ENCODE results near the gene AFG1L. TPM values are rescaled to one million over a fixed set of nuclear protein-coding genes. Genes with fewer than 3 reads are reported as not detected.
A peak's percentile ranks its signal among the peaks of the same experiment; 100 is the strongest.

The AFG1L gene
- polyA plus RNA-seq, 1 of the 3 experiments (the other 2 are of a cell fraction): 0.71 TPM

DNA sequence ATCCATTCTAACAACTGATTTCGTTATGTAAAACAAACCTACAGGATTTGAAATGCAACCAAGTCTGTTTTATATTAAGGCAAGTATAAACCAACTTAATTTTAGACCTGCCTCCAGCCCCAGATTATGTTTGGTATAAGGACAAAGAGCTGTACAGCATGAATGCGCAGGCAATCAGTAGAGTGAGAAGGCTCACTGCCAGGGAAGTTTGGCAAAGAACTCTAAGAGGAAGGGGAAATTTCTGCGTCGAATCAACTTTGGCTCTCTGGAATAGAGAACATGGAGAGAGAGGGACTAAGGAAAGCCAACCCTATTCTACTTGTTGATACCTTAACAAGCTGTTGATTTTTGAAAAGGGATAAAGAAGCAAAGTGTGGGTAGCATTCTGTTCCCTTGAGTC lies 168.9 kb downstream of the AFG1L start:
- Histone ChIP-seq H4K20me1 (ENCODE audit: insufficient read depth) (no peaks in the 10 kb centered on the region), H3F3A (replicated peaks; ENCODE audit: insufficient read depth) (peaks cover 6% of the 10 kb centered on the region), H2AFZ (ENCODE audit: low read depth) (no peak overlapping the region), H3K4me3 (ENCODE audit: low read depth in 2 of 2, low read length in 1 of 2) (no peak overlapping the region), H3K4me2 (no peak overlapping the region), H3K27me3 (ENCODE audit: insufficient read depth) (no peaks in the 10 kb centered on the region), H3K27ac (ENCODE audit: low read depth in 2 of 2, low read length in 1 of 2) (no peak overlapping the region), H3K9me2 (no peaks in the 10 kb centered on the region), H3K9me3 (no peaks in the 10 kb centered on the region), H3K36me3 (replicated peaks in 1 of 2; ENCODE audit: control insufficient read depth in 1 of 2, insufficient read depth in 2 of 2, low read length in 1 of 2) (no peaks in the 10 kb centered on the region), H3K79me2 (ENCODE audit: insufficient read depth) (no peaks in the 10 kb centered on the region), H3K4me1 (ENCODE audit: control insufficient read depth in 1 of 2, insufficient read depth in 2 of 2, low read depth in 1 of 2, low read length in 1 of 2) (peaks cover 0 to 12% of the 10 kb centered on the region in 2 experiments; a peak in 1 of 4 replicates), H3K9ac (no peak overlapping the region)
- ChIA-PET CTCF (interaction anchor here (1.2 kb wide), 1 partner anchor 12 kb away, joined by 3 read pairs; no protein-coding TSS in a partner anchor), POLR2A (no interaction called here)
- TF ChIP-seq TCF12 (IDR thresholded peaks at IDR 0.05) (no peak), RCOR1 (IDR thresholded peaks at IDR 0.05; ENCODE audit: low read length) (no peak), RFX5 (IDR thresholded peaks at IDR 0.05; ENCODE audit: low read length) (no peak), ZBTB33 (IDR thresholded peaks at IDR 0.05; ENCODE audit: borderline replicate concordance, low read depth) (no peak), NRF1 (IDR thresholded peaks at IDR 0.05; ENCODE audit: low read depth, low read length) (no peak), JUND (IDR thresholded peaks at IDR 0.05) (no peak), POLR2AphosphoS5 (IDR thresholded peaks at IDR 0.05; ENCODE audit: low read depth, low read length) (no peak), RXRA (IDR thresholded peaks at IDR 0.05; ENCODE audit: borderline replicate concordance, low read depth) (no peak), CHD2 (IDR thresholded peaks at IDR 0.05; ENCODE audit: low read length, partially characterized antibody) (no peak), FOXJ3 (CRISPR knock-in tag; IDR thresholded peaks at IDR 0.05) (no peak), MAX (IDR thresholded peaks at IDR 0.05; ENCODE audit: low read depth) (no peak), SIN3A (IDR thresholded peaks at IDR 0.05; ENCODE audit: borderline replicate concordance, low read depth, low read length) (no peak), GABPA (IDR thresholded peaks at IDR 0.05; ENCODE audit: low read depth) (no peak), RAD21 (IDR thresholded peaks at IDR 0.05; ENCODE audit: low read length) (no peak), FOSL2 (IDR thresholded peaks at IDR 0.05; ENCODE audit: borderline replicate concordance, low read depth) (no peak)
- DNase-seq: no peak
- 79% methylated on average over 4 of the region's 4 CpGs for WGBS (ENCODE audit: low lambda C conversion rate)

GRCh38 chr6:108464418-108465097 lies 169.7 kb downstream of the AFG1L start:
- Histone ChIP-seq H3K9me2 (no peaks in the 10 kb centered on the region), H3K79me2 (ENCODE audit: insufficient read depth) (no peaks in the 10 kb centered on the region), H3K27ac (ENCODE audit: low read depth in 2 of 2, low read length in 1 of 2) (no peak overlapping the region; a peak in 1 of 4 replicates), H3K9ac (no peak overlapping the region), H3K4me2 (no peak overlapping the region), H3F3A (replicated peaks; ENCODE audit: insufficient read depth) (peaks cover 6% of the 10 kb centered on the region), H3K36me3 (replicated peaks in 1 of 2; ENCODE audit: control insufficient read depth in 1 of 2, insufficient read depth in 2 of 2, low read length in 1 of 2) (no peaks in the 10 kb centered on the region), H4K20me1 (ENCODE audit: insufficient read depth) (no peaks in the 10 kb centered on the region), H3K4me1 (ENCODE audit: control insufficient read depth in 1 of 2, insufficient read depth in 2 of 2, low read depth in 1 of 2, low read length in 1 of 2) (peaks cover 0 to 12% of the 10 kb centered on the region in 2 experiments; a peak in 1 of 4 replicates), H2AFZ (ENCODE audit: low read depth) (0 out of 2 replicates have a peak overlapping the region, but pooled peaks have one; percentile 20), H3K9me3 (no peaks in the 10 kb centered on the region), H3K27me3 (ENCODE audit: insufficient read depth) (no peaks in the 10 kb centered on the region), H3K4me3 (ENCODE audit: low read depth in 2 of 2, low read length in 1 of 2) (no peak overlapping the region)
- 74% methylated on average over 5 of the region's 5 CpGs for WGBS (ENCODE audit: low lambda C conversion rate)
- DNase-seq: no peak
- CTCF ChIA-PET: interaction anchor here (1.2 kb wide), 1 partner anchor 12 kb away, joined by 3 read pairs; no protein-coding TSS in a partner anchor
- TF ChIP-seq EZH2phosphoT487 (IDR thresholded peaks at IDR 0.05; ENCODE audit: borderline replicate concordance, low read depth): no peak
- no peak for TF ChIP-seq GATA2 (CRISPR knock-in tag; IDR thresholded peaks at IDR 0.05)
- TF ChIP-seq TAF1 (IDR thresholded peaks at IDR 0.05; ENCODE audit: borderline replicate concordance, low read depth, low read length): no peak
- no peak for TF ChIP-seq NRF1 (IDR thresholded peaks at IDR 0.05; ENCODE audit: low read depth, low read length)
- POLR2A ChIA-PET: no interaction called here

All from SK-N-SH (cell line).